ENCODE results near the gene TRPM7. TPM values are rescaled to one million over a fixed set of nuclear protein-coding genes. Genes with fewer than 3 reads are reported as not detected.

Gene TRPM7
- polyA plus RNA-seq, 1 experiment = 31.2 TPM

DNA sequence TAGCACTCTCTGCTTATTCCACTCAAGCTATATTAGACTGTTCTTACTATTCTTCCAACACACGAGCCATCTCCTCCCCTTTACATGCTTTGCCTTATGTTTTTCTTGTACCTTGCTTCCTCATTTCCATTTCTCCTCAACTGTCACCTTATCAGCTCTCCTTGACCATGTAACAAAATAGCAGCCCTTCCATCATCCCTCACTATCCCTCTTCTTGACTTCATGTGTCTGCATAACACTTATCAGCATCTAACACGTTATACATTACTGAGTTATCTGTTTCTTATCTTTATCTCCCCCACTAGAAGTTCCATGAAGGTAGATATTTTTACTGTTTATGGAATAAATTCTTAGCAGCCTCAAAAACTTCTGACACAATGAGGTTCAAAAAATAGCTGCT, 45.3 kb downstream of the TRPM7 start:
- H3K27me3 ChIP-seq (ENCODE audit: control insufficient read depth, insufficient read depth, low read length) = no peaks in the 10 kb centered on the region
- no peak for DNase-seq (ENCODE audit: low read depth, low spot score)
- ChIA-PET CTCF (interaction anchor here (1.0 to 1.1 kb wide), 2 partner anchors 19 to 235 kb away, joined by 3 read pairs; no protein-coding TSS in a partner anchor), POLR2A (no interaction called here)
- TF ChIP-seq, protein P1, sequence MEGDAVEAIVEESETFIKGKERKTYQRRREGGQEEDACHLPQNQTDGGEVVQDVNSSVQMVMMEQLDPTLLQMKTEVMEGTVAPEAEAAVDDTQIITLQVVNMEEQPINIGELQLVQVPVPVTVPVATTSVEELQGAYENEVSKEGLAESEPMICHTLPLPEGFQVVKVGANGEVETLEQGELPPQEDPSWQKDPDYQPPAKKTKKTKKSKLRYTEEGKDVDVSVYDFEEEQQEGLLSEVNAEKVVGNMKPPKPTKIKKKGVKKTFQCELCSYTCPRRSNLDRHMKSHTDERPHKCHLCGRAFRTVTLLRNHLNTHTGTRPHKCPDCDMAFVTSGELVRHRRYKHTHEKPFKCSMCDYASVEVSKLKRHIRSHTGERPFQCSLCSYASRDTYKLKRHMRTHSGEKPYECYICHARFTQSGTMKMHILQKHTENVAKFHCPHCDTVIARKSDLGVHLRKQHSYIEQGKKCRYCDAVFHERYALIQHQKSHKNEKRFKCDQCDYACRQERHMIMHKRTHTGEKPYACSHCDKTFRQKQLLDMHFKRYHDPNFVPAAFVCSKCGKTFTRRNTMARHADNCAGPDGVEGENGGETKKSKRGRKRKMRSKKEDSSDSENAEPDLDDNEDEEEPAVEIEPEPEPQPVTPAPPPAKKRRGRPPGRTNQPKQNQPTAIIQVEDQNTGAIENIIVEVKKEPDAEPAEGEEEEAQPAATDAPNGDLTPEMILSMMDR (IDR thresholded peaks at IDR 0.05; ENCODE audit: low read depth, low read length) = no peak
- H3K9me3 ChIP-seq (ENCODE audit: control insufficient read depth, insufficient read depth, low read length) = no peaks in the 10 kb centered on the region
- no peak overlapping the region for H3K4me3 ChIP-seq (ENCODE audit: low read depth, low read length)
- no peak overlapping the region for H3K27ac ChIP-seq (ENCODE audit: low read depth, low read length)

DNA sequence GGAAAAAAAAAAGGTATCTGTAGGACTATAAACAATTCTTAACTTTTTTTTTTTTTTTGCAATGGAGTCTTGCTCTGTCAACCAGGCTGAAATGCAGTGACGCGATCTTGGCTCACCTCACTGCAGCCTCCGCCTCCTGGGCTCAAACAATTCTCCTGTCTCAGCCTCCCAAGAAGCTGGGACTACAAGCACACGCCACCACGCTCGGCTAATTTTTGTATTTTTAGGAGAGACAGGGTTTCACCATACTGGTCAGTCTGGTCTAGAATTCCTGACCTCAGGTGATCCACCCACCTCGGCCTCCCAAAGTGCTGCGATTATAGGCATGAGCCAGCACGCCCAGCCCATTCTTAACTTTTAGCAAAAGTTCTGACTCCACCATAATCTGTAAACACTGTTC, 50.5 kb downstream of the TRPM7 start:
- Histone ChIP-seq H3K27ac (ENCODE audit: low read depth, low read length) (no peak overlapping the region), H3K4me3 (ENCODE audit: low read depth, low read length) (no peak overlapping the region), H3K27me3 (ENCODE audit: control insufficient read depth, insufficient read depth, low read length) (no peaks in the 10 kb centered on the region), H3K9me3 (ENCODE audit: control insufficient read depth, insufficient read depth, low read length) (no peaks in the 10 kb centered on the region)
- POLR2A ChIA-PET = no interaction called here
- no peak for DNase-seq (ENCODE audit: low read depth, low spot score)
- TF ChIP-seq, protein P1 (IDR thresholded peaks at IDR 0.05; ENCODE audit: low read depth, low read length) = no peak
- CTCF ChIA-PET = interaction anchor here (1.3 kb wide), 1 partner anchor 250 kb away, joined by 4 read pairs; no protein-coding TSS in a partner anchor

DNA sequence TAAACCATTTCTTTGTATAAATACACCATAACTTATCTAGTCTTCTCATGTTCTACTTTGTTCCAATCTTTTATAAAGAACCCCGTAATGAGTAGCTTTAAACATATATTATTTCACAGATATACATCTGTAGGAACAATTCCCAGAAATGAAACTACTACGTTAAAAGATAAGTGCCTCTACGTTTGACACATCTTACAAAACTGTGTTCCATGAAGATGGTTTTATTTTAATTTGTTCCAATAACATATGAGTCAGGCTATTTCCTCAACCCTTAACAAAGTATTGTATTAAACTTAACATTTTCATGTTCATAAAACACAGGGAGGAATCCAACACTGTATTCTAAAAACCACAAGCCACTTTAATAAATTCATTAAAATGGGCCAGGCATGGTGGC, 52.9 kb downstream of the TRPM7 start:
- no peaks in the 10 kb centered on the region for H3K9me3 ChIP-seq (ENCODE audit: control insufficient read depth, insufficient read depth, low read length)
- no peak for DNase-seq (ENCODE audit: low read depth, low spot score)
- H3K27ac ChIP-seq (ENCODE audit: low read depth, low read length) = peak overlapping the region; percentile 13
- TF ChIP-seq, protein P1 (IDR thresholded peaks at IDR 0.05; ENCODE audit: low read depth, low read length) = no peak
- no peaks in the 10 kb centered on the region for H3K27me3 ChIP-seq (ENCODE audit: control insufficient read depth, insufficient read depth, low read length)
- CTCF ChIA-PET = interaction anchor here (0.5 to 1.9 kb wide), 2 partner anchors 11 to 17 kb away, joined by 4 to 7 read pairs; no protein-coding TSS in a partner anchor
- POLR2A ChIA-PET = no interaction called here
- H3K4me3 ChIP-seq (ENCODE audit: low read depth, low read length) = no peak overlapping the region

DNA sequence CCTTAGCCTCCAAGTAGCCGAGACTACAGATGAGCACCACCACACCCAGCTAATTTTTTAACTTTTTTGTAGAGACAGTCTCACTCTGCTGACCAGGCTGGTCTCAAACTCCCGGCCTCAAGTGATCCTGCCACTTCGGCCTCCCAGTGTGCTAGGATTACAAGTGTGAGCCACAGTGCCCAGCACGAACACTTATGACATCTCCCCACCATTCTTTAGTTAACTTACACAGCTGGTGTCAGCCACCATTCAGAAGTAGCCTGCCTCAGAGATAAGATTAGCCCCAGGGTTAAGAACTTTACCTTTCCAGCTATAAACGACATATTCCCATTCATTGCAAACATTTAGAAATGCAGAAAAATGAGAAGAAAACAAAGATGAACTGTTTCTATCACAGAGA, 58.2 kb downstream of the TRPM7 start:
- CTCF ChIA-PET = interaction anchor here (0.9 kb wide), 1 partner anchor 257 kb away, joined by 11 read pairs; no protein-coding TSS in a partner anchor
- Histone ChIP-seq H3K4me3 (ENCODE audit: low read depth, low read length) (no peak overlapping the region), H3K27ac (ENCODE audit: low read depth, low read length) (no peak overlapping the region), H3K9me3 (ENCODE audit: control insufficient read depth, insufficient read depth, low read length) (no peaks in the 10 kb centered on the region), H3K27me3 (ENCODE audit: control insufficient read depth, insufficient read depth, low read length) (no peaks in the 10 kb centered on the region)
- POLR2A ChIA-PET = no interaction called here
- TF ChIP-seq, protein P1 (IDR thresholded peaks at IDR 0.05; ENCODE audit: low read depth, low read length) = no peak
- DNase-seq (ENCODE audit: low read depth, low spot score) = no peak

DNA sequence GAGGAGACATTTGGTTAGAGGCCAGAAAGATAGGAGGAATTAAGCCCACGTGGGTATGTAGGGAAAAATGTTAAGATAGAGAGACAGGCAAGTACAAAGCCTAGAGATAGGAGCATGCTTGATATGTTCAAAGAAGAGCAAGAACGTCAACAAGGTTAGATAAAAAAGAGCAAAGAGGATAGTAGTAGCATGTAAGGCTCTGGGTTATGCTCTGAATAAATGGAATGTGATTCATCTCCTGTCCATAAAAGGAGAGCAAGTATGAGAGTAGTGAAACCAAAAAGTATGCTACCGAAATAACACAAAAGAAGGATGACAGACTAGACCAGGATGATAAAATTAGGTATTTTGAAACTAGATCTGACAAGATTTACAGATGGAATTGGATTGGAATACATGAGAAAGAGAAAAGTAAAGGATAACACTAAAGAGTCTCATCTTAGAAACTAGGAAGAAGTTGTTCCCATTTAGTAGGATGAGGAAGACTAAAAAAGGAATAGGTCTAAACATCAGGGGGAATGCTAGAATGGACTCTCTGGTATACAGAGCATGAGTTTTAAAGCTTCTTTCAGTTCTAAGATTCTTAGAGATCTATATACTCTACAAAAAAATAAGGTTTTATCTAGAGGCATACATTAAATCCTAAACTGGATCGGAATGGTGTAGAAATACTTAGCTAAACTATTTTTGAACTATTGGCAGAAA, 59.1 kb downstream of the TRPM7 start:
- POLR2A ChIA-PET = no interaction called here
- CTCF ChIA-PET = interaction anchor here (0.9 kb wide), 1 partner anchor 258 kb away, joined by 11 read pairs; no protein-coding TSS in a partner anchor
- Histone ChIP-seq H3K27ac (ENCODE audit: low read depth, low read length) (no peak overlapping the region), H3K9me3 (ENCODE audit: control insufficient read depth, insufficient read depth, low read length) (no peaks in the 10 kb centered on the region), H3K27me3 (ENCODE audit: control insufficient read depth, insufficient read depth, low read length) (no peaks in the 10 kb centered on the region), H3K4me3 (ENCODE audit: low read depth, low read length) (no peak overlapping the region)
- DNase-seq (ENCODE audit: low read depth, low spot score) = peak; percentile 1
- TF ChIP-seq, protein P1 (IDR thresholded peaks at IDR 0.05; ENCODE audit: low read depth, low read length) = no peak
